ENCODE results near the gene CERCAM. TPM values are rescaled to one million over a fixed set of nuclear protein-coding genes. Genes with fewer than 3 reads are reported as not detected.

Gene CERCAM
- polyA plus RNA-seq, 2 of the 4 experiments (the other 2 are of a cell fraction), result 16.5 to 28.5 TPM

DNA sequence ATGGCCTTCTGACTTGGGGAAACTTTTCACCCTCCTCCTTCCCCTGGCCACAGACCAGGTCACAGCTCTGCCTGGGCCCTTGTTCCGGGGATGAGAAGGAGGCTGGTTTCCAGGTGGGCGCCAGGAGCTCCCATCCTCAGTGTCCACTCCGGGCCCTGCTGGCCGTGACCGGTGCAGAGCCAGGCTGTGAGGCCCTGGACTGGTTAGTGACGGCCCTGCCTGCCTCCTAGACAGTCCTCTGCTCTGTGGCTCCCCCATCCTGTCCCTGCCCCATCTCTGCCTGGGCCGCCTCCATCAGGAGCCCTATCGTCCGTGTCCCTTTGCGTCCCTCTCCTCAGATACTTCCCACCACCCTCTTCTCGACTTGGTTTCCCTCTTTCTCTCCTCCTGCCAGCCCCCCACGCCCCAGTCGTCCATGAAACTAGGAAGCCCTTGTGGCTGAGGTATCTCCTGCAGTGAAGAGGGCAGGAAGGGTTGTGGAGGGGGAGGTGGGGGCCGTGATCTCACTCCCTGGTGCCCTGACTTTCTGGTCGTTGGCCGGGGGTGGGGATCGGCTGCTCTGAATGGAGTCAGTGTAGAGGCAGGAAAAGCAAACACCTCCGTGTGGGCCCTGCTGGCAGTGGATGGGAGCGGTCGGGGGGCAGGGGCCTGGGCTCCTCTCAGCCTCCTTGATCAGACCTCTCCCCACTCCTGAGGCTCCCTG lies 15.4 kb upstream of the CERCAM start:
- peak in 1 of 2 experiments; percentile 47; a peak in 3 of 6 replicates for ATAC-seq
- 70% methylated on average over 20 of the region's 20 CpGs for WGBS (ENCODE audit: missing lambda C conversion rate)
- CTCF ChIA-PET, result interaction anchor here (1.3 to 1.7 kb wide), 2 partner anchors 43 to 64 kb away, joined by 4 read pairs; no protein-coding TSS in a partner anchor

DNA sequence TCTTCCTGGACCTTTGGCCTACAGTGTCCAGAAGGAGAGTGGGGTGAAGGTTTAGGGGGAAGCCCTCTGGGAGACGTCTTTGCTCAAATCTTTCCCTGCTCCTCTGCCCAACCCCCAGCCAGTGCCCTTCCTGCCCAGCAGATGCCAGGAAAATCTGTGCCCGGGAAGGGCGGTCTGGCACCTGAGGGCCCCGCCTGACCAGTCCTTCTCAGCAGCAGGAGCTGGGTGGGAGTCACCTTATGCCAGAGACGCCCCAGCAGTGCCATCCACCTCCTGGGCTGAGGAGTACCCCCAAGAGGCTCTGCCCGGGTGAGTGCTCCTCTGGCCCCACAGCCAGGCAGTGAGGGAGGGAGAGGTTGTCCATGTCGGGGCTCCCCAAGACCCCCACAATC lies 14.9 kb upstream of the CERCAM start:
- ChIA-PET CTCF (interaction anchor here (0.7 to 1.7 kb wide), 3 partner anchors 43 to 125 kb away, joined by 3 to 4 read pairs (median 4); no protein-coding TSS in a partner anchor), POLR2A (no interaction called here)
- no peak for ATAC-seq
- H3K9me3 ChIP-seq, result no peaks in the 10 kb centered on the region
- no peak for FAIRE-seq
- TF ChIP-seq POLR2A (IDR thresholded peaks at IDR 0.05; ENCODE audit: low read length) (no peak), PHF8 (IDR thresholded peaks at IDR 0.05; ENCODE audit: borderline replicate concordance, low read depth) (no peak), ESRRA (IDR thresholded peaks at IDR 0.05; ENCODE audit: borderline replicate concordance, low read length) (no peak), ZC3H11A (IDR thresholded peaks at IDR 0.05) (no peak), MAFK (IDR thresholded peaks at IDR 0.05; ENCODE audit: partially characterized antibody) (no peak), RAD21 (conservative IDR thresholded peaks at IDR 0.05 in 1 of 2, IDR thresholded peaks at IDR 0.05 in 1 of 2) (no peak), HOXA7 (CRISPR knock-in tag; IDR thresholded peaks at IDR 0.05) (no peak), HOXB13 (CRISPR knock-in tag; IDR thresholded peaks at IDR 0.05; ENCODE audit: low read depth) (no peak)
- 0 out of 6 replicates have a peak overlapping the region, but pooled peaks of 1 of the 2 experiments have one; percentile 18 for H3K27ac ChIP-seq
- H3K4me1 ChIP-seq, result peaks cover 6% of the 10 kb centered on the region; the same call in 1 of the 3 replicates
- H3K4me3 ChIP-seq, result no peak overlapping the region
- H3K4me2 ChIP-seq, result no peak overlapping the region
- WGBS (ENCODE audit: missing lambda C conversion rate), result 76% methylated on average over 6 of the region's 7 CpGs
- no peak for DNase-seq (ENCODE audit: low read depth in 1 of 2, low spot score in 1 of 2)

More for the DNA sequence above, 15.4 kb upstream of the CERCAM start:
- FAIRE-seq, result no peak
- POLR2A ChIA-PET, result no interaction called here
- TF ChIP-seq BHLHE40 (IDR thresholded peaks at IDR 0.05; ENCODE audit: low read depth, low read length) (no peak), CBX2 (IDR thresholded peaks at IDR 0.05; ENCODE audit: borderline replicate concordance, low read depth) (no peak), EP300 (IDR thresholded peaks at IDR 0.05) (no peak), HOXB13 (CRISPR knock-in tag; IDR thresholded peaks at IDR 0.05; ENCODE audit: low read depth) (no peak), MYC (IDR thresholded peaks at IDR 0.05; ENCODE audit: borderline replicate concordance, low read length) (no peak), RARB (CRISPR knock-in tag; IDR thresholded peaks at IDR 0.05) (no peak), EHMT2 (IDR thresholded peaks at IDR 0.05; ENCODE audit: low read depth) (no peak), GATA3 (IDR thresholded peaks at IDR 0.05; ENCODE audit: borderline replicate concordance) (no peak), HEYL (CRISPR knock-in tag; IDR thresholded peaks at IDR 0.05) (no peak), JUNB (IDR thresholded peaks at IDR 0.05) (no peak), JUN (IDR thresholded peaks at IDR 0.05) (no peak), KDM1A (IDR thresholded peaks at IDR 0.05; ENCODE audit: low read depth) (no peak), TFCP2L1 (CRISPR knock-in tag; IDR thresholded peaks at IDR 0.05) (no peak), PHF8 (IDR thresholded peaks at IDR 0.05; ENCODE audit: borderline replicate concordance, low read depth) (no peak)
- TF ChIP-seq, protein P1, sequence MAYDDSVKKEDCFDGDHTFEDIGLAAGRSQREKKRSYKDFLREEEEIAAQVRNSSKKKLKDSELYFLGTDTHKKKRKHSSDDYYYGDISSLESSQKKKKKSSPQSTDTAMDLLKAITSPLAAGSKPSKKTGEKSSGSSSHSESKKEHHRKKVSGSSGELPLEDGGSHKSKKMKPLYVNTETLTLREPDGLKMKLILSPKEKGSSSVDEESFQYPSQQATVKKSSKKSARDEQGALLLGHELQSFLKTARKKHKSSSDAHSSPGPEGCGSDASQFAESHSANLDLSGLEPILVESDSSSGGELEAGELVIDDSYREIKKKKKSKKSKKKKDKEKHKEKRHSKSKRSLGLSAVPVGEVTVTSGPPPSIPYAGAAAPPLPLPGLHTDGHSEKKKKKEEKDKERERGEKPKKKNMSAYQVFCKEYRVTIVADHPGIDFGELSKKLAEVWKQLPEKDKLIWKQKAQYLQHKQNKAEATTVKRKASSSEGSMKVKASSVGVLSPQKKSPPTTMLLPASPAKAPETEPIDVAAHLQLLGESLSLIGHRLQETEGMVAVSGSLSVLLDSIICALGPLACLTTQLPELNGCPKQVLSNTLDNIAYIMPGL (CRISPR knock-in tag; IDR thresholded peaks at IDR 0.05; ENCODE audit: borderline replicate concordance), result no peak
- TF ChIP-seq, protein P2, sequence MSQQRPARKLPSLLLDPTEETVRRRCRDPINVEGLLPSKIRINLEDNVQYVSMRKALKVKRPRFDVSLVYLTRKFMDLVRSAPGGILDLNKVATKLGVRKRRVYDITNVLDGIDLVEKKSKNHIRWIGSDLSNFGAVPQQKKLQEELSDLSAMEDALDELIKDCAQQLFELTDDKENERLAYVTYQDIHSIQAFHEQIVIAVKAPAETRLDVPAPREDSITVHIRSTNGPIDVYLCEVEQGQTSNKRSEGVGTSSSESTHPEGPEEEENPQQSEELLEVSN (IDR thresholded peaks at IDR 0.05; ENCODE audit: borderline replicate concordance, low read depth), result no peak
- TF ChIP-seq, protein P3, sequence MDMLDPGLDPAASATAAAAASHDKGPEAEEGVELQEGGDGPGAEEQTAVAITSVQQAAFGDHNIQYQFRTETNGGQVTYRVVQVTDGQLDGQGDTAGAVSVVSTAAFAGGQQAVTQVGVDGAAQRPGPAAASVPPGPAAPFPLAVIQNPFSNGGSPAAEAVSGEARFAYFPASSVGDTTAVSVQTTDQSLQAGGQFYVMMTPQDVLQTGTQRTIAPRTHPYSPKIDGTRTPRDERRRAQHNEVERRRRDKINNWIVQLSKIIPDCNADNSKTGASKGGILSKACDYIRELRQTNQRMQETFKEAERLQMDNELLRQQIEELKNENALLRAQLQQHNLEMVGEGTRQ (IDR thresholded peaks at IDR 0.05), result no peak
- TF ChIP-seq, protein P4, sequence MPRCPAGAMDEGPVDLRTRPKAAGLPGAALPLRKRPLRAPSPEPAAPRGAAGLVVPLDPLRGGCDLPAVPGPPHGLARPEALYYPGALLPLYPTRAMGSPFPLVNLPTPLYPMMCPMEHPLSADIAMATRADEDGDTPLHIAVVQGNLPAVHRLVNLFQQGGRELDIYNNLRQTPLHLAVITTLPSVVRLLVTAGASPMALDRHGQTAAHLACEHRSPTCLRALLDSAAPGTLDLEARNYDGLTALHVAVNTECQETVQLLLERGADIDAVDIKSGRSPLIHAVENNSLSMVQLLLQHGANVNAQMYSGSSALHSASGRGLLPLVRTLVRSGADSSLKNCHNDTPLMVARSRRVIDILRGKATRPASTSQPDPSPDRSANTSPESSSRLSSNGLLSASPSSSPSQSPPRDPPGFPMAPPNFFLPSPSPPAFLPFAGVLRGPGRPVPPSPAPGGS (IDR thresholded peaks at IDR 0.05), result no peak
- TF ChIP-seq, protein P5, sequence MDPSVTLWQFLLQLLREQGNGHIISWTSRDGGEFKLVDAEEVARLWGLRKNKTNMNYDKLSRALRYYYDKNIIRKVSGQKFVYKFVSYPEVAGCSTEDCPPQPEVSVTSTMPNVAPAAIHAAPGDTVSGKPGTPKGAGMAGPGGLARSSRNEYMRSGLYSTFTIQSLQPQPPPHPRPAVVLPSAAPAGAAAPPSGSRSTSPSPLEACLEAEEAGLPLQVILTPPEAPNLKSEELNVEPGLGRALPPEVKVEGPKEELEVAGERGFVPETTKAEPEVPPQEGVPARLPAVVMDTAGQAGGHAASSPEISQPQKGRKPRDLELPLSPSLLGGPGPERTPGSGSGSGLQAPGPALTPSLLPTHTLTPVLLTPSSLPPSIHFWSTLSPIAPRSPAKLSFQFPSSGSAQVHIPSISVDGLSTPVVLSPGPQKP (IDR thresholded peaks at IDR 0.05; ENCODE audit: low read depth, low read length), result no peak
- TF ChIP-seq, protein P6, sequence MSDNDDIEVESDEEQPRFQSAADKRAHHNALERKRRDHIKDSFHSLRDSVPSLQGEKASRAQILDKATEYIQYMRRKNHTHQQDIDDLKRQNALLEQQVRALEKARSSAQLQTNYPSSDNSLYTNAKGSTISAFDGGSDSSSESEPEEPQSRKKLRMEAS (IDR thresholded peaks at IDR 0.05), result no peak
- DNase-seq (ENCODE audit: low read depth in 1 of 2, low spot score in 1 of 2), result no peak
- 0 out of 6 replicates have a peak overlapping the region, but pooled peaks of 1 of the 2 experiments have one; percentile 18 for H3K27ac ChIP-seq
- H3K4me3 ChIP-seq, result no peak overlapping the region
- no peak overlapping the region for H3K4me2 ChIP-seq
- H3K9me3 ChIP-seq, result no peaks in the 10 kb centered on the region
- H3K4me1 ChIP-seq, result peaks cover 6% of the 10 kb centered on the region; the same call in 1 of the 3 replicates
